ENCODE data around the gene SRRM5. TPM values are rescaled to one million over a fixed set of nuclear protein-coding genes. Genes with fewer than 3 reads are reported as not detected.

The SRRM5 gene
- total and polyA plus RNA-seq, 2 of the 13 experiments (the other 11 are each of a cell fraction or from before 2014, with no cell fraction given) = 0.11 to 0.16 TPM

GRCh38 chr19:43594710-43595604, 16.9 kb upstream of the SRRM5 start (continued):
- TF ChIP-seq NR0B2 (CRISPR knock-in tag; IDR thresholded peaks at IDR 0.05) (peak; percentile 43; the same call in 1 of the 2 replicates), ZNF331 (CRISPR knock-in tag; IDR thresholded peaks at IDR 0.05) (peak; percentile 42; the same call in 1 of the 2 replicates), ZBTB7A (CRISPR knock-in tag; IDR thresholded peaks at IDR 0.05) (0 out of 2 replicates have a peak, but pooled peaks have one; percentile 24), GPBP1L1 (CRISPR knock-in tag; IDR thresholded peaks at IDR 0.05) (no peak), IRX3 (CRISPR knock-in tag; IDR thresholded peaks at IDR 0.05; ENCODE audit: borderline replicate concordance, low read depth) (no peak), CREB1 (IDR thresholded peaks at IDR 0.05) (0 out of 2 replicates have a peak, but pooled peaks have one; percentile 19), CREB1 (CRISPR knock-in tag; IDR thresholded peaks at IDR 0.05) (no peak), CCDC6 (CRISPR knock-in tag; IDR thresholded peaks at IDR 0.05) (0 out of 2 replicates have a peak, but pooled peaks have one; percentile 53), ZNF616 (CRISPR knock-in tag; IDR thresholded peaks at IDR 0.05; ENCODE audit: low read depth) (no peak), THAP11 (CRISPR knock-in tag; IDR thresholded peaks at IDR 0.05) (peak; percentile 28; the same call in 1 of the 2 replicates), ZNF564 (CRISPR knock-in tag; IDR thresholded peaks at IDR 0.05) (peak; percentile 92), PCBP2 (optimal IDR thresholded peaks at IDR 0.05; ENCODE audit: low read depth, low read length, poor library complexity, severe bottlenecking) (no peak), ZNF879 (CRISPR knock-in tag; IDR thresholded peaks at IDR 0.05) (no peak), RBFOX2 (IDR thresholded peaks at IDR 0.05; ENCODE audit: low read depth, low read length) (peak; percentile 63), AGO2 (optimal IDR thresholded peaks at IDR 0.05; ENCODE audit: low read depth, low read length) (peak; percentile 51), RBAK (CRISPR knock-in tag; IDR thresholded peaks at IDR 0.05) (no peak), BORCS8-MEF2B (CRISPR knock-in tag; IDR thresholded peaks at IDR 0.05) (no peak), ELF3 (CRISPR knock-in tag; IDR thresholded peaks at IDR 0.05) (no peak), ZNF746 (CRISPR knock-in tag; IDR thresholded peaks at IDR 0.05) (no peak), NAIF1 (CRISPR knock-in tag; IDR thresholded peaks at IDR 0.05; ENCODE audit: borderline replicate concordance) (no peak)
- TF ChIP-seq, protein P1, sequence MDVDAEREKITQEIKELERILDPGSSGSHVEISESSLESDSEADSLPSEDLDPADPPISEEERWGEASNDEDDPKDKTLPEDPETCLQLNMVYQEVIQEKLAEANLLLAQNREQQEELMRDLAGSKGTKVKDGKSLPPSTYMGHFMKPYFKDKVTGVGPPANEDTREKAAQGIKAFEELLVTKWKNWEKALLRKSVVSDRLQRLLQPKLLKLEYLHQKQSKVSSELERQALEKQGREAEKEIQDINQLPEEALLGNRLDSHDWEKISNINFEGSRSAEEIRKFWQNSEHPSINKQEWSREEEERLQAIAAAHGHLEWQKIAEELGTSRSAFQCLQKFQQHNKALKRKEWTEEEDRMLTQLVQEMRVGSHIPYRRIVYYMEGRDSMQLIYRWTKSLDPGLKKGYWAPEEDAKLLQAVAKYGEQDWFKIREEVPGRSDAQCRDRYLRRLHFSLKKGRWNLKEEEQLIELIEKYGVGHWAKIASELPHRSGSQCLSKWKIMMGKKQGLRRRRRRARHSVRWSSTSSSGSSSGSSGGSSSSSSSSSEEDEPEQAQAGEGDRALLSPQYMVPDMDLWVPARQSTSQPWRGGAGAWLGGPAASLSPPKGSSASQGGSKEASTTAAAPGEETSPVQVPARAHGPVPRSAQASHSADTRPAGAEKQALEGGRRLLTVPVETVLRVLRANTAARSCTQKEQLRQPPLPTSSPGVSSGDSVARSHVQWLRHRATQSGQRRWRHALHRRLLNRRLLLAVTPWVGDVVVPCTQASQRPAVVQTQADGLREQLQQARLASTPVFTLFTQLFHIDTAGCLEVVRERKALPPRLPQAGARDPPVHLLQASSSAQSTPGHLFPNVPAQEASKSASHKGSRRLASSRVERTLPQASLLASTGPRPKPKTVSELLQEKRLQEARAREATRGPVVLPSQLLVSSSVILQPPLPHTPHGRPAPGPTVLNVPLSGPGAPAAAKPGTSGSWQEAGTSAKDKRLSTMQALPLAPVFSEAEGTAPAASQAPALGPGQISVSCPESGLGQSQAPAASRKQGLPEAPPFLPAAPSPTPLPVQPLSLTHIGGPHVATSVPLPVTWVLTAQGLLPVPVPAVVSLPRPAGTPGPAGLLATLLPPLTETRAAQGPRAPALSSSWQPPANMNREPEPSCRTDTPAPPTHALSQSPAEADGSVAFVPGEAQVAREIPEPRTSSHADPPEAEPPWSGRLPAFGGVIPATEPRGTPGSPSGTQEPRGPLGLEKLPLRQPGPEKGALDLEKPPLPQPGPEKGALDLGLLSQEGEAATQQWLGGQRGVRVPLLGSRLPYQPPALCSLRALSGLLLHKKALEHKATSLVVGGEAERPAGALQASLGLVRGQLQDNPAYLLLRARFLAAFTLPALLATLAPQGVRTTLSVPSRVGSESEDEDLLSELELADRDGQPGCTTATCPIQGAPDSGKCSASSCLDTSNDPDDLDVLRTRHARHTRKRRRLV (CRISPR knock-in tag; IDR thresholded peaks at IDR 0.05) = peak; percentile 69; the same call in 1 of the 2 replicates

All from HepG2 (cell line).